GM18873 (cell line): ENCODE data around the gene C6orf52.
"Not testable (repeated sequence)": the region's sequence is repeated elsewhere in the genome, so short reads cannot be mapped to it uniquely, and the experiment has no call there.

Experiments used
- ATAC-seq: cut with Tn5 transposase; IDR thresholded peaks from one replicate; pipeline ENCODE4 v1.9.1; 2021; ENCODE audit warnings: mild to moderate bottlenecking, moderate library complexity, moderate number of reproducible peaks; ENCODE audit not compliant: unreplicated experiment, low FRiP score

The C6orf52 gene

GRCh38 chr6:10713962-10714361 is 19.5 kb upstream of the C6orf52 start:
- no peak for ATAC-seq

GRCh38 chr6:10696655-10697054 is 2.2 kb upstream of the C6orf52 start:
- ATAC-seq = no peak

- ATAC-seq = no peak
These were observed 756 bp upstream of the C6orf52 start for GRCh38 chr6:10695086-10695657.

GRCh38 chr6:10692965-10693538 is 1.4 kb downstream of the C6orf52 start:
- ATAC-seq = no peak

GRCh38 chr6:10690651-10691445 is 3.6 kb downstream of the C6orf52 start:
- no peak for ATAC-seq

GRCh38 chr6:10687582-10687981 is 6.8 kb downstream of the C6orf52 start:
- no peak for ATAC-seq

- no peak for ATAC-seq
These were observed 7.5 kb downstream of the C6orf52 start for GRCh38 chr6:10686901-10687300.

GRCh38 chr6:10685092-10685915 is 9.1 kb downstream of the C6orf52 start:
- ATAC-seq = no peak

- no peak for ATAC-seq
These were observed 9.8 kb downstream of the C6orf52 start for GRCh38 chr6:10684618-10685017.

- no peak for ATAC-seq
These were observed 11.9 kb downstream of the C6orf52 start for GRCh38 chr6:10682355-10682988.

- ATAC-seq = no peak
These were observed 12.6 kb downstream of the C6orf52 start for GRCh38 chr6:10681795-10682194.

GRCh38 chr6:10678456-10678855 is 16.0 kb downstream of the C6orf52 start:
- ATAC-seq = no peak

- no peak for ATAC-seq
These were observed 18.0 kb downstream of the C6orf52 start for GRCh38 chr6:10676403-10676802.

- ATAC-seq = no peak
These were observed 26.1 kb downstream of the C6orf52 start for GRCh38 chr6:10668126-10668917.

- not testable (repeated sequence) for ATAC-seq
These were observed 28.8 kb downstream of the C6orf52 start for GRCh38 chr6:10665595-10665994.

- ATAC-seq = no peak
These were observed 31.7 kb downstream of the C6orf52 start for GRCh38 chr6:10662742-10663141.

- ATAC-seq = no peak
These were observed 32.2 kb downstream of the C6orf52 start for GRCh38 chr6:10662207-10662606.

- not testable (repeated sequence) for ATAC-seq
These were observed 33.8 kb downstream of the C6orf52 start for GRCh38 chr6:10660431-10661191.
